GM08714 (cell line): ENCODE data around the gene PTTG1.

ENCODE experiments used
- H3K4me3 ChIP-seq: fragments of 200-500 bp; sonication (Bioruptor generic); 2 replicates; pipeline ENCODE4 v1.5.1; 2014; ENCODE audit warnings: mild to moderate bottlenecking, low read length, inconsistent platforms
- ZNF274 ChIP-seq: IDR thresholded peaks from 2 replicates; pipeline ENCODE4 v1.6.1; 2012; ENCODE audit warnings: mild to moderate bottlenecking, low read depth, low read length

Gene PTTG1

DNA sequence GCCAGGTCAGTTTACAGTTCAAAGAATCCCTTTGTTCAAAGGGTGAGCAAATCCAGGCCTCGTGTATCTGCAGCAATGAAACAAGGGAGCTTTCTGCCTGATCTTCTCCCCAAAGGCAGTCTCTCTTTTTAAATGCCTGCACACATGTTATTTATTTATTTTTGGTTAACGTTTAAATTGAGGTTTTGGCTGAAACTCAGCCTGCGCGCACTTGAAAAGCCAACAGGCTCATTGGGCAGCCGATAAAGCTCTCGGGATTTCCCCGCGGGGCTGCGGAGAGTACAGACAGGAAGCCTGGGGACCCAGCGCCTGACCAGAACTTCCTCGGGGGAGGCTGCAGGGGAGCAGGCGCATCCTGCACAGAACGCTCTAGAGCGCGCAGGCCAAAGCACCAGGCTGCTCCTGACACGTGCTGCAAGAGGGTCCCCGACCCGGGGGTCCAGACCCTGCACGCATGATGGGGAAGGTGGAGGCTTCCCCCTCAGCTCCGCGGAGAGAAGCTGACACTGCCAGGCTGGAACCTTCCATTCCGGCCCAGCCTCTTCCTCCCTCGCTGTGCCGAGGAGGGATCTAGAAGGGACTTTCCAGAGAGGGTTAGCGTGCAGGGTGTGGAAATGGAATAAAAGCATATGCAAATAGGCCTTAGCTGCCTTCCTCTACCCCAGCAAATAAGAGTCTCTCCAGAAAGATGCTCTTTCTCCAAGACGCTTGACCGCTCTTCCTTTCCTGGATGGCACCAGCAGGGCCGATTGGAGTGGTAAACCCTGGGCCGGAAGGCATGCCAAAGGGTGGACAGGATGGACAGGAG lies 46.1 kb downstream of the PTTG1 start:
- H3K4me3 ChIP-seq: peak overlapping the region; percentile 96
- no peak for TF ChIP-seq ZNF274

DNA sequence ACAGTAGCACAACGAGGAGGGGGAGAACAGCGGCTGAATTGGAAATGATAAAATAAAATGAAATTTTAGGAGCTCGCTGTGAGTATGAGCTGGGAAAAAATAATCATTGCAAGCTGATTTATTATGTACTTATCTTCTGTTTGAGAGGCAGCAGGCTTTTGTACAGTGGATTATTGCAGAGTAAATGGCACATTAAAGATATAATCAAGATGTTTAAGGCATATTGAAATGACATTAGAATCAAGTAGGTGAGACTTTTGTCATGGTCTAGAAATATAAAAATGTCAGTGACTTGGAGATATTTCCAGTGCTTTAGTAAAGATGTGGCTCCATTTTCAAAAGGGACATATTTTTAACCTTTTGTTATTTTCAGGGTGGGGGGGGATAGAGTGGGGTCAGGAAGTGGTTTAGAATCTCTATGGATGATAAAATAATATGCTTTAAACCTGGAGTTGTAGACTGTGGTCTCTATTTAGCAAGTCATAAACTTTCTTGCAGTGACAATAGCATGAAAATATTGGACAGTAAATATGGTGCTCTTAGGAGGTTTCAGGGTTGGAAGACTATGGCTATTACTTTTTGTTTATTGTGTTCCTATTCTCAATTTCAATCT lies 46.8 kb downstream of the PTTG1 start:
- no peak for TF ChIP-seq ZNF274
- H3K4me3 ChIP-seq: peak overlapping the region; percentile 96

DNA sequence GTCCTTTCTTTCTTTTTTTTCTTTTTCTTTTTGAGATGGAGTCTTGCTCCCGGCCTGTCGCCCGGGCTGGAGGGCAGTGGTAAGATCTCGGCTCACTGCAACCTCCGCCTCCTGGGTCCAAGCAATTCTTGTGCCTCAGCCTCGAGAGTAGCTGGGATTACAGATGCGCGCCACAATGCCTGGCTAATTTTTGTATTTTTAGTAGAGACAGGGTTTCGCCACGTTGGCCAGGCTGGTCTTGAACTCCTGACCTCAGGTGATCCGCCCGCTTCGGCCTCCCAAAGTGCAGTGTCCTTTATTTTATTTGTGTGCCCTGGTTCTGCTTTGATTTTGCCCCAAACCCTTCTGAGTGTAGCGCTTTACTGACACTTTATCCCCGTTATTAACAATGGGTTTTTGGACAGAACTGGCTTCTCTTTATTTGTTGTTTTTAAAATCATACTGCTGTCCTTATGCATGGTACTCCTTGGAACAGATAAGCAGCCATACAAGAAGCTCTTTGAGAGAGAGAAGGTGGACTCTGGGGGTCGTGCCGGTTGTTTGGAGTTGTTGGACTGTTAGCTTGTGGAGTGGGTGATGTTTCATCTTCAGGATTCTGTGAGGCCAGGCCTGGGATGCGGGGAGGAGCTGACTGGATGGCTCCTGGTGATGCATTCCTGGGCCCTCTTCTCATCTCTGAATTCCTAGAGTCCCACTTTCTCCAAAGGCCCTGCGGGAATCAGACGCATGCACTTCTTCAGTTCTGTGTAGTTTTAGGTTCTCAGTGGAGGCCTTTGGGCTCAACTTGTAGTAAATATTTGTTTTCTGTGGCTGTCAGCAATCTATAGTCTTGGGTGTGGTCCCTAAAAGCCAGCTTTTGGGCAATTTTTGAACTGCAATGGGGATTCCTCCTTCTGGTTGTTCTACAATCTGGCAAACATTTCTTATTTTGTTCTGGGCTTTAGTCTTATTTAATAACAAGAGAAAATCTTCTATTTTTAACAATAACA lies 47.8 kb downstream of the PTTG1 start:
- H3K4me3 ChIP-seq: peak overlapping the region; percentile 96
- TF ChIP-seq ZNF274: no peak

GRCh38 chr5:160470437-160471361 lies 49.0 kb downstream of the PTTG1 start:
- peak overlapping the region; percentile 96 for H3K4me3 ChIP-seq
- no peak for TF ChIP-seq ZNF274

- H3K4me3 ChIP-seq: peak overlapping the region; percentile 96
- no peak for TF ChIP-seq ZNF274
Measured at GRCh38 chr5:160471761-160472160, 50.1 kb downstream of the PTTG1 start.

GRCh38 chr5:160472482-160472881 lies 50.8 kb downstream of the PTTG1 start:
- H3K4me3 ChIP-seq: peak overlapping the region; percentile 96
- TF ChIP-seq ZNF274: no peak

DNA sequence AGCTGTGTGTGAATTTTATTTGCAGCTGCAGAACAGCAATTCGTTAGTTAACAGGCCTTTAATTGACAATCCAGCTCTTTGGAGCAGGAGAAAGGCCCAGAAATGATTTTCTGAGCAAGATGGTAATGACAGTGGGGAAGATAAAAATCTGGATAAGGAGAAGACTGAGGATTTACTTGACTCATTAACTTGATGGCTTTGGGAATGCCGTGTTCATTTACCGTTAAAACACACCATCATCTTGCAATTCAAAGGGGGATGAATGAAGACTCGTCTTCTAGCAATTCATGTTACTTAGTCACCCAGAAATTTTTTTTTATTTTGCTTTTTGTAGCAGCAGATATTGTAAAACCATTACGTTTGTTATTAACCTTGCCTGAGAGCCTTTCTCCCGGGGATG lies 52.0 kb downstream of the PTTG1 start:
- no peak for TF ChIP-seq ZNF274
- H3K4me3 ChIP-seq: peak overlapping the region; percentile 23; the same call in 1 of the 2 replicates

GRCh38 chr5:160474084-160474483 lies 52.4 kb downstream of the PTTG1 start:
- TF ChIP-seq ZNF274: no peak

GRCh38 chr5:160475864-160476438 lies 54.3 kb downstream of the PTTG1 start:
- no peak for TF ChIP-seq ZNF274
- no peak overlapping the region for H3K4me3 ChIP-seq

More at GRCh38 chr5:160474084-160474483, 52.4 kb downstream of the PTTG1 start:
- no peak overlapping the region; the same call in 1 of the 2 replicates for H3K4me3 ChIP-seq

DNA sequence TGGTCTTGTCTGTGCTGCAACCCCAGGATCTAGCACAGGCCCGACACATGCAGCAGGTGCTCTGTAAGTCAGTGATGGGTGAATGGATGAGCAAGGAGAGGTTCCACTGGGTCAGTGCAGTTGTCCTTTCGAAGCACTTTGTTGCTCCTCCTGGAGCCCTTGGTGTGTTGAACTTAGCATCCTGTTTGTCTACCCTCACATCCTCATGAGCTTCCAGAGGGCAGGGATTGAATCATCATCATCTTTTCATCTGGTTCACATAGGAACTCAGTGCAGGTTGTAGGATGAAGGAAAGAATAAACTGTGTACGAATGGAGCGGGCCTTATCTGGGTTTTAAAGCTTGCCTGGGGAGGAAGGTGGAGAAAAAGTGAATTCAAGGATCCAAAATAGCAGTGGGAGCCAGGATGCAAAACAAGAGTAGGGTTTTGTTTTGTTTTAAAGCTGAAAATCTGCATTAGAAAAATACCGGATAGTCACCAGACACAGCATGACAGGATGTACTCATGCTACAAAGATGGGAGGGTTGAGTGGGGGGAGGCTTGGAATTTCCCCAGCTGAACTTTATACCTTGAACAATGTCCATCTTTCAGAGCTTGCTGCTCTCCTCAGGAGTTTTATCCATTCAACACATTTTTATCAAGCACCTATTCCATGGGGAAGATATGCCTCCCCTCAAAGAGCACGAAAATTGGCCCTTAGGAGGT lies 55.8 kb downstream of the PTTG1 start:
- no peak overlapping the region for H3K4me3 ChIP-seq
- TF ChIP-seq ZNF274: no peak

GRCh38 chr5:160478163-160478562 lies 56.5 kb downstream of the PTTG1 start:
- TF ChIP-seq ZNF274: no peak
- H3K4me3 ChIP-seq: no peak overlapping the region
